Neural crest cell (in vitro differentiated cells): ENCODE results near the gene SP4. TPM values are rescaled to one million over a fixed set of nuclear protein-coding genes. Genes with fewer than 3 reads are reported as not detected.

Experiments
- DNase-seq: peaks from one replicate; pipeline ENCODE4 v3.0.0; 2021; ENCODE audit warnings: low read depth, mixed read lengths, low spot score
- H3K27ac Mint-ChIP-seq: one replicate; pipeline ENCODE4 v1.8.0; 2021; ENCODE audit warnings: mild to moderate bottlenecking, mixed read lengths; ENCODE audit not compliant: unreplicated experiment
- H3K27me3 Mint-ChIP-seq: 2 replicates; pipeline ENCODE4 v1.8.0; 2021; ENCODE audit warnings: low read depth, mild to moderate bottlenecking, mixed read lengths
- H3K36me3 Mint-ChIP-seq: 2 replicates; pipeline ENCODE4 v1.8.0; 2021; ENCODE audit warnings: low read depth, mild to moderate bottlenecking, mixed read lengths
- H3K4me1 Mint-ChIP-seq: 2 replicates; pipeline ENCODE4 v1.8.0; 2021; ENCODE audit warnings: mixed read lengths
- H3K4me3 Mint-ChIP-seq: one replicate; pipeline ENCODE4 v1.8.0; 2021; ENCODE audit warnings: mild to moderate bottlenecking, mixed read lengths
- H3K9me3 Mint-ChIP-seq: 2 replicates; pipeline ENCODE4 v1.8.0; 2021; ENCODE audit warnings: mixed read lengths
- CTCF ChIP-seq: fragments of 200-600 bp; sonication (generic); conservative IDR thresholded peaks from 2 replicates; pipeline ENCODE4 v1.5.0; 2021; ENCODE audit warnings: antibody characterized with exemption, mild to moderate bottlenecking
- total RNA-seq: library from RNA; stranded (reverse); gene quantifications from 2 replicates; pipeline ENCODE4 v1.2.1, GENCODE V29; 2021

The SP4 gene
- total RNA-seq, 1 donor from 2014 or later = 20.6 TPM

- DNase-seq = no peak
- Mint-ChIP-seq H3K4me3 (no peak overlapping the region), H3K36me3 (no peaks in the 10 kb centered on the region), H3K4me1 (peaks cover 6% of the 10 kb centered on the region), H3K27me3 (no peaks in the 10 kb centered on the region), H3K9me3 (no peaks in the 10 kb centered on the region), H3K27ac (no peak overlapping the region)
- no peak for TF ChIP-seq CTCF
These were observed 10.2 kb upstream of the SP4 start for GRCh38 chr7:21417647-21418046.

GRCh38 chr7:21422751-21423150, 5.1 kb upstream of the SP4 start:
- no peak for DNase-seq
- Mint-ChIP-seq H3K27ac (no peak overlapping the region), H3K27me3 (no peaks in the 10 kb centered on the region), H3K4me1 (peaks cover 10% of the 10 kb centered on the region), H3K9me3 (no peaks in the 10 kb centered on the region), H3K36me3 (no peaks in the 10 kb centered on the region), H3K4me3 (no peak overlapping the region)
- TF ChIP-seq CTCF = no peak

GRCh38 chr7:21425290-21425689, 2.6 kb upstream of the SP4 start:
- peaks cover 29% of the 10 kb centered on the region for H3K4me1 Mint-ChIP-seq
- no peak overlapping the region for H3K4me3 Mint-ChIP-seq
- DNase-seq = no peak
- H3K27ac Mint-ChIP-seq = no peak overlapping the region
- TF ChIP-seq CTCF = no peak
- no peaks in the 10 kb centered on the region for H3K9me3 Mint-ChIP-seq
- H3K27me3 Mint-ChIP-seq = no peaks in the 10 kb centered on the region
- H3K36me3 Mint-ChIP-seq = peaks cover 8% of the 10 kb centered on the region

- Mint-ChIP-seq H3K36me3 (peaks cover 8% of the 10 kb centered on the region), H3K27ac (peak overlapping the region; percentile 43), H3K27me3 (no peaks in the 10 kb centered on the region), H3K4me1 (peaks cover 42% of the 10 kb centered on the region), H3K4me3 (peak overlapping the region; percentile 92), H3K9me3 (no peaks in the 10 kb centered on the region)
- peak; percentile 4 for DNase-seq
- no peak for TF ChIP-seq CTCF
These were observed 1.3 kb upstream of the SP4 start for GRCh38 chr7:21426286-21427181.

DNA sequence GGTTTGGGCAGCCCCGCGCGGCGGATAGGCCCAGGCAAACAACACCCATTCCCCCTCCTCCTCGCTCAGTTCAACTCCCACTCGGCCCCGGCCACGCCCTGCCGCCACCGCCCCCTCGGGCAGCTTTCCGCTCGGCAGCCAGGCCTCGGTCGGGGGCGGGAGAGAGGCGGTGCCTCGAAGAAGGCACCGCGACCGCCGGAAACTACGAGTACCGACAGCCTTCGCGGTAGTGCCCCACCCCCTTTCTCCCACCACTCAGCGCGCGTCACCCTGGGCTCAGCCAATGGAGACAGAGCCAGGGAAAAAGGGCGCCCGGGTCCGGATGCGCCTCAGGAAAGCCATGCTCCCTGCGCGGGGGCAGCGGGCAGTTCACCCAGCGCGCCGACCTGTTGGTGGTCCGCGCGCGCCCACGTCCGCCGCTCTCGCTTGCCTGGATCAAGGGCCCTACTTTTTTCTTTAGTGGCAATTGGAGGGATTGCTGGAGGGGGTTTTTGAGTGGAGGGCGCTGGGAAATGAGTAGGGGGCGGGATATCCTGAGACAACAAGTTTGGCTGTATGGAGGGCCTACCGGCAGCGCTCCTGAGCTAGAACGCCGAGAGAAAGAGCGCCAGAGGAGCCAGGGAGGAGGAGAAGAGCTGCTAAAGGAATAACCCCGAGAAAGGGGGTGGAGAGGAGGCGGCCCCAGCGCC, 557 bp upstream of the SP4 start:
- peaks cover 50% of the 10 kb centered on the region for H3K4me1 Mint-ChIP-seq
- peaks cover 8% of the 10 kb centered on the region for H3K36me3 Mint-ChIP-seq
- TF ChIP-seq CTCF = peak; percentile 7
- DNase-seq = peak; percentile 97
- peak overlapping the region; percentile 100 for H3K27ac Mint-ChIP-seq
- peak overlapping the region; percentile 98 for H3K4me3 Mint-ChIP-seq
- no peaks in the 10 kb centered on the region for H3K9me3 Mint-ChIP-seq
- no peaks in the 10 kb centered on the region for H3K27me3 Mint-ChIP-seq
